Naive B cell (primary cell): ENCODE results near the gene APPBP2. TPM values are rescaled to one million over a fixed set of nuclear protein-coding genes. Genes with fewer than 3 reads are reported as not detected.
A peak's percentile ranks its signal among the peaks of the same experiment; 100 is the strongest.
"Not testable (repeated sequence)": the region's sequence is repeated elsewhere in the genome, so short reads cannot be mapped to it uniquely, and the experiment has no call there.

Experiments used
- ATAC-seq, 2 donors: fragments of 150-1000 bp; cut with Tn5 transposase; 2 replicates each; pipeline ENCODE4 v1.10.0; 2021; ENCODE audit warnings: low read depth in 2 of 2, mild to moderate bottlenecking in 2 of 2, moderate library complexity in 2 of 2
- DNase-seq: peaks from one replicate; pipeline ENCODE4 v3.0.0; 2022
- H3K27ac Mint-ChIP-seq, 6 donors: one replicate each; pipeline ENCODE4 v1.8.0; 2020 to 2022; ENCODE audit warnings: mild to moderate bottlenecking in 6 of 6, mixed read lengths in 6 of 6, moderate library complexity in 5 of 6, inconsistent platforms in 2 of 6
- H3K27me3 Mint-ChIP-seq, 3 donors: one replicate each; pipeline ENCODE4 v1.8.0; 2021 to 2022; ENCODE audit warnings: mixed read lengths in 3 of 3, mild to moderate bottlenecking in 1 of 3
- H3K36me3 Mint-ChIP-seq, 2 donors: one replicate each; pipeline ENCODE4 v1.8.0; 2020 to 2022; ENCODE audit warnings: mixed read lengths in 2 of 2, inconsistent platforms in 1 of 2, mild to moderate bottlenecking in 1 of 2
- H3K4me1 Mint-ChIP-seq, 3 donors: one replicate each; pipeline ENCODE4 v1.8.0; 2020 to 2022; ENCODE audit warnings: mixed read lengths in 3 of 3, inconsistent platforms in 1 of 3, mild to moderate bottlenecking in 1 of 3, moderate library complexity in 1 of 3
- H3K4me3 Mint-ChIP-seq, 8 donors: one replicate each; pipeline ENCODE4 v1.8.0; 2020 to 2022; ENCODE audit warnings: mild to moderate bottlenecking in 8 of 8, mixed read lengths in 8 of 8, moderate library complexity in 8 of 8, inconsistent platforms in 2 of 8
- H3K9me3 Mint-ChIP-seq, 7 donors: one replicate each; pipeline ENCODE4 v1.8.0; 2020 to 2022; ENCODE audit warnings: mixed read lengths in 7 of 7, mild to moderate bottlenecking in 5 of 7, inconsistent platforms in 2 of 7, moderate library complexity in 1 of 7
- polyA plus RNA-seq, 6 donors: library from polyadenylated mRNA; unstranded; fragments of 300-500 nt; fragmentation: Illumina TruSeq; gene quantifications; one replicate each; pipeline ENCODE4 v1.2.3, GENCODE V29; 2021; ENCODE audit warnings: low read depth in 6 of 6

The APPBP2 gene
- polyA plus RNA-seq: 10 to 100 TPM; 17.1 to 31.5 (median 27.3) TPM

GRCh38 chr17:60525685-60526514 lies at the start of gene APPBP2:
APPBP2 (minus strand) TSS chr17:60526242; CDS start chr17:60525931, 311 bp downstream.
- Mint-ChIP-seq H3K27ac (peak within 1 kb of the TSS; percentile 98 to 99 (median 99)), H3K4me1 (peaks cover 27 to 57% (median 45%) of the 10 kb centered on the region in 3 donors), H3K36me3 (no peaks in the 10 kb centered on the region), H3K9me3 (no peaks in the 10 kb centered on the region), H3K4me3 (peak within 1 kb of the TSS; percentile 95 to 100 (median 98)), H3K27me3 (no peaks in the 10 kb centered on the region)
- DNase-seq (peak; percentile 72), ATAC-seq (peak; percentile 84 to 85)

GRCh38 chr17:60573236-60574051 lies 47.4 kb upstream of the APPBP2 start:
- peaks cover 0 to 6% (median 4%) of the 10 kb centered on the region in 3 donors for H3K4me1 Mint-ChIP-seq
- peaks cover 0 to 7% (median 0%) of the 10 kb centered on the region in 7 donors for H3K9me3 Mint-ChIP-seq
- H3K27ac Mint-ChIP-seq: no peak overlapping the region
- no peaks in the 10 kb centered on the region for H3K36me3 Mint-ChIP-seq
- ATAC-seq (no peak), DNase-seq (no peak)
- H3K27me3 Mint-ChIP-seq: peaks cover 0 to 9% (median 0%) of the 10 kb centered on the region in 3 donors
- no peak overlapping the region for H3K4me3 Mint-ChIP-seq

GRCh38 chr17:60565233-60565632 lies 39.2 kb upstream of the APPBP2 start:
- no peaks in the 10 kb centered on the region for H3K36me3 Mint-ChIP-seq
- DNase-seq (no peak), ATAC-seq (no peak)
- H3K4me3 Mint-ChIP-seq: no peak overlapping the region
- H3K9me3 Mint-ChIP-seq: peaks cover 0 to 4% (median 0%) of the 10 kb centered on the region in 7 donors
- H3K27me3 Mint-ChIP-seq: peaks cover 0 to 9% (median 0%) of the 10 kb centered on the region in 3 donors
- H3K27ac Mint-ChIP-seq: no peak overlapping the region
- H3K4me1 Mint-ChIP-seq: no peaks in the 10 kb centered on the region

GRCh38 chr17:60563743-60564142 lies 37.7 kb upstream of the APPBP2 start:
- no peak for ATAC-seq
- Mint-ChIP-seq H3K9me3 (peaks cover 4 to 9% (median 5%) of the 10 kb centered on the region in 7 donors), H3K27me3 (peaks cover 0 to 10% (median 0%) of the 10 kb centered on the region in 3 donors), H3K4me3 (no peak overlapping the region), H3K27ac (no peak overlapping the region), H3K36me3 (peaks cover 0 to 3% of the 10 kb centered on the region in 2 donors), H3K4me1 (no peaks in the 10 kb centered on the region)
- no peak for DNase-seq

- DNase-seq (no peak), ATAC-seq (no peak)
- H3K27ac Mint-ChIP-seq: no peak overlapping the region
- no peak overlapping the region for H3K4me3 Mint-ChIP-seq
- peaks cover 11 to 21% (median 17%) of the 10 kb centered on the region in 7 donors for H3K9me3 Mint-ChIP-seq
- peaks cover 0 to 10% (median 0%) of the 10 kb centered on the region in 3 donors for H3K27me3 Mint-ChIP-seq
- peaks cover 0 to 17% of the 10 kb centered on the region in 2 donors for H3K36me3 Mint-ChIP-seq
- H3K4me1 Mint-ChIP-seq: no peaks in the 10 kb centered on the region
These were observed 36.4 kb upstream of the APPBP2 start for GRCh38 chr17:60562421-60562820.

- no peak for ATAC-seq
- H3K27me3 Mint-ChIP-seq: peaks cover 0 to 10% (median 0%) of the 10 kb centered on the region in 3 donors
- peaks cover 0 to 22% of the 10 kb centered on the region in 2 donors for H3K36me3 Mint-ChIP-seq
- DNase-seq: no peak
- H3K4me1 Mint-ChIP-seq: no peaks in the 10 kb centered on the region
- peaks cover 12 to 30% (median 22%) of the 10 kb centered on the region in 7 donors for H3K9me3 Mint-ChIP-seq
- H3K27ac Mint-ChIP-seq: no peak overlapping the region
- H3K4me3 Mint-ChIP-seq: peak overlapping the region in 1 of 8 donors; percentile 61
These were observed 34.8 kb upstream of the APPBP2 start for GRCh38 chr17:60560860-60561257.

GRCh38 chr17:60559995-60560859 lies 34.2 kb upstream of the APPBP2 start:
- no peaks in the 10 kb centered on the region for H3K4me1 Mint-ChIP-seq
- no peak overlapping the region for H3K27ac Mint-ChIP-seq
- ATAC-seq: no peak
- peak overlapping the region in 1 of 8 donors; percentile 61 for H3K4me3 Mint-ChIP-seq
- peaks cover 0 to 10% (median 0%) of the 10 kb centered on the region in 3 donors for H3K27me3 Mint-ChIP-seq
- H3K9me3 Mint-ChIP-seq: peaks cover 12 to 30% (median 22%) of the 10 kb centered on the region in 7 donors
- peaks cover 0 to 22% of the 10 kb centered on the region in 2 donors for H3K36me3 Mint-ChIP-seq
- DNase-seq: no peak

- DNase-seq (no peak), ATAC-seq (no peak)
- no peak overlapping the region for H3K27ac Mint-ChIP-seq
- H3K4me3 Mint-ChIP-seq: no peak overlapping the region
- H3K9me3 Mint-ChIP-seq: peaks cover 12 to 30% (median 24%) of the 10 kb centered on the region in 7 donors
- H3K27me3 Mint-ChIP-seq: peaks cover 0 to 10% (median 0%) of the 10 kb centered on the region in 3 donors
- H3K36me3 Mint-ChIP-seq: peaks cover 0 to 22% of the 10 kb centered on the region in 2 donors
- H3K4me1 Mint-ChIP-seq: no peaks in the 10 kb centered on the region
These were observed 33.6 kb upstream of the APPBP2 start for GRCh38 chr17:60559659-60559994.

- no peak overlapping the region for H3K27ac Mint-ChIP-seq
- H3K9me3 Mint-ChIP-seq: peaks cover 12 to 42% (median 28%) of the 10 kb centered on the region in 7 donors
- H3K27me3 Mint-ChIP-seq: peaks cover 0 to 10% (median 0%) of the 10 kb centered on the region in 3 donors
- no peak for DNase-seq
- ATAC-seq: no peak
- H3K4me3 Mint-ChIP-seq: no peak overlapping the region
- H3K4me1 Mint-ChIP-seq: no peaks in the 10 kb centered on the region
- H3K36me3 Mint-ChIP-seq: peaks cover 0 to 22% of the 10 kb centered on the region in 2 donors
These were observed 31.8 kb upstream of the APPBP2 start for GRCh38 chr17:60557805-60558204.

- H3K4me3 Mint-ChIP-seq: no peak overlapping the region
- DNase-seq: no peak
- no peak overlapping the region for H3K27ac Mint-ChIP-seq
- peaks cover 12 to 43% (median 29%) of the 10 kb centered on the region in 7 donors for H3K9me3 Mint-ChIP-seq
- no peak for ATAC-seq
- no peaks in the 10 kb centered on the region for H3K4me1 Mint-ChIP-seq
- peaks cover 0 to 22% of the 10 kb centered on the region in 2 donors for H3K36me3 Mint-ChIP-seq
- H3K27me3 Mint-ChIP-seq: peaks cover 0 to 6% (median 0%) of the 10 kb centered on the region in 3 donors
These were observed 29.7 kb upstream of the APPBP2 start for GRCh38 chr17:60555786-60556185.

GRCh38 chr17:60554377-60554788 lies 28.3 kb upstream of the APPBP2 start:
- Mint-ChIP-seq H3K27ac (no peak overlapping the region), H3K4me1 (no peaks in the 10 kb centered on the region), H3K4me3 (no peak overlapping the region), H3K27me3 (no peaks in the 10 kb centered on the region), H3K36me3 (peaks cover 0 to 22% of the 10 kb centered on the region in 2 donors), H3K9me3 (peaks cover 12 to 43% (median 26%) of the 10 kb centered on the region in 7 donors)
- ATAC-seq (no peak), DNase-seq (no peak)

- not testable (repeated sequence) for H3K27ac Mint-ChIP-seq, H3K4me1 Mint-ChIP-seq, H3K36me3 Mint-ChIP-seq, H3K4me3 Mint-ChIP-seq, H3K27me3 Mint-ChIP-seq, ATAC-seq, DNase-seq
- H3K9me3 Mint-ChIP-seq: peaks cover 0 to 24% (median 11%) of the 10 kb centered on the region in 7 donors
These were observed 26.2 kb upstream of the APPBP2 start for GRCh38 chr17:60552255-60552654.
